ENCODE data around the gene METTL16.

DNA sequence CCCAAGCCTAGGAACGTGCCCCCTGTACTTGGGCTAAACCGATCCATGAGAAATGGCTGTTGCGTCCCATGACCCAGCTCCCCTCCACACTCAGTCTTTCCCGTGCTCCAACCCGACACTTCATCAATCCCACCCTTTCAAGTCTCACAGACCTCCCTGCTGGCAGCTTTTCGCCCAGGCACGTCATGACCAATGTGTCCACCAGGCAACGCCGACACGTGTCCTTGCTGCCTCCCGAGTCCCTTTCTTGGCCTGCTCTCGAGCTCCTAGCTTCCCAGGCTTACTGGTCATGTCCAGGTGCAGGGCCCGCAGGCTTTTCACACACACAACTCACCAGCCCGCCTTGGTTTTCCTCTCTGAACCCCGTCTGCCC lies 123.0 kb downstream of the METTL16 start:
- TF ChIP-seq EP300 (IDR thresholded peaks at IDR 0.05; ENCODE audit: low read length) (no peak), MCM2 (IDR thresholded peaks at IDR 0.05; ENCODE audit: low read depth) (no peak), ELF1 (tag; IDR thresholded peaks at IDR 0.05) (no peak), ILF3 (IDR thresholded peaks at IDR 0.05; ENCODE audit: borderline replicate concordance) (no peak), POLR2A (conservative IDR thresholded peaks at IDR 0.05) (0 out of 2 replicates have a peak, but pooled peaks have one; percentile 30), FOXJ3 (CRISPR knock-in tag; IDR thresholded peaks at IDR 0.05) (no peak), E2F6 (IDR thresholded peaks at IDR 0.05; ENCODE audit: borderline replicate concordance in 1 of 2, extremely low read depth in 1 of 2, insufficient read depth in 1 of 2, insufficient read length in 1 of 2, low read depth in 1 of 2, low read length in 1 of 2, poor library complexity in 1 of 2, severe bottlenecking in 1 of 2) (no peak), BCOR (IDR thresholded peaks at IDR 0.05) (no peak), CC2D1A (IDR thresholded peaks at IDR 0.05) (no peak), NCOA4 (IDR thresholded peaks at IDR 0.05; ENCODE audit: partially characterized antibody) (no peak)
- TF ChIP-seq, protein P1, sequence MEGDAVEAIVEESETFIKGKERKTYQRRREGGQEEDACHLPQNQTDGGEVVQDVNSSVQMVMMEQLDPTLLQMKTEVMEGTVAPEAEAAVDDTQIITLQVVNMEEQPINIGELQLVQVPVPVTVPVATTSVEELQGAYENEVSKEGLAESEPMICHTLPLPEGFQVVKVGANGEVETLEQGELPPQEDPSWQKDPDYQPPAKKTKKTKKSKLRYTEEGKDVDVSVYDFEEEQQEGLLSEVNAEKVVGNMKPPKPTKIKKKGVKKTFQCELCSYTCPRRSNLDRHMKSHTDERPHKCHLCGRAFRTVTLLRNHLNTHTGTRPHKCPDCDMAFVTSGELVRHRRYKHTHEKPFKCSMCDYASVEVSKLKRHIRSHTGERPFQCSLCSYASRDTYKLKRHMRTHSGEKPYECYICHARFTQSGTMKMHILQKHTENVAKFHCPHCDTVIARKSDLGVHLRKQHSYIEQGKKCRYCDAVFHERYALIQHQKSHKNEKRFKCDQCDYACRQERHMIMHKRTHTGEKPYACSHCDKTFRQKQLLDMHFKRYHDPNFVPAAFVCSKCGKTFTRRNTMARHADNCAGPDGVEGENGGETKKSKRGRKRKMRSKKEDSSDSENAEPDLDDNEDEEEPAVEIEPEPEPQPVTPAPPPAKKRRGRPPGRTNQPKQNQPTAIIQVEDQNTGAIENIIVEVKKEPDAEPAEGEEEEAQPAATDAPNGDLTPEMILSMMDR (IDR thresholded peaks at IDR 0.05 in 2 of 3, conservative IDR thresholded peaks at IDR 0.05 in 1 of 3; ENCODE audit: insufficient read depth in 2 of 3, low read depth in 1 of 3, low read length in 3 of 3): peak in 1 of 3 experiments; percentile 36; a peak in 1 of 6 replicates
- TF ChIP-seq, protein P2, sequence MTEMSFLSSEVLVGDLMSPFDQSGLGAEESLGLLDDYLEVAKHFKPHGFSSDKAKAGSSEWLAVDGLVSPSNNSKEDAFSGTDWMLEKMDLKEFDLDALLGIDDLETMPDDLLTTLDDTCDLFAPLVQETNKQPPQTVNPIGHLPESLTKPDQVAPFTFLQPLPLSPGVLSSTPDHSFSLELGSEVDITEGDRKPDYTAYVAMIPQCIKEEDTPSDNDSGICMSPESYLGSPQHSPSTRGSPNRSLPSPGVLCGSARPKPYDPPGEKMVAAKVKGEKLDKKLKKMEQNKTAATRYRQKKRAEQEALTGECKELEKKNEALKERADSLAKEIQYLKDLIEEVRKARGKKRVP (CRISPR knock-in tag; IDR thresholded peaks at IDR 0.05): no peak

Data from K562 (cell line).